ENCODE data around the gene SGCD. TPM values are rescaled to one million over a fixed set of nuclear protein-coding genes. Genes with fewer than 3 reads are reported as not detected.

SGCD gene
- total and polyA plus RNA-seq, 8 donors = 0.58 to 55.8 (median 2.8) TPM

- TF ChIP-seq POLR2AphosphoS5 (IDR thresholded peaks at IDR 0.05) (no peak), EP300 (IDR thresholded peaks at IDR 0.05) (no peak), CTCF (IDR thresholded peaks at IDR 0.05) (no peak), POLR2A (IDR thresholded peaks at IDR 0.05) (no peak)
- DNase-seq = no peak
- Histone ChIP-seq H3K27me3 (no peaks in the 10 kb centered on the region), H3K4me1 (peaks cover 0 to 20% (median 6%) of the 10 kb centered on the region in 4 donors), H3K27ac (peak overlapping the region in 1 of 5 donors; percentile 43), H3K4me3 (no peak overlapping the region), H3K36me3 (no peaks in the 10 kb centered on the region), H3K9me3 (peaks cover 0 to 15% (median 1%) of the 10 kb centered on the region in 4 donors)
- 72 to 82% (median 79%) methylated on average over 1 of the region's 1 CpG for WGBS, 5 donors
- intact Hi-C loops (cut with DNase I; ENCODE audit: low total_unique reads) = no loop called here
Measured at GRCh38 chr5:156393980-156394379, 67.0 kb downstream of the SGCD start.

GRCh38 chr5:156394642-156395305 lies 67.8 kb downstream of the SGCD start:
- H3K27ac ChIP-seq = peak overlapping the region; percentile 13 to 47 (median 31)
- H3K36me3 ChIP-seq = no peaks in the 10 kb centered on the region
- 56 to 73% (median 67%) methylated on average over 6 of the region's 6 CpGs for WGBS, 5 donors
- peaks cover 0 to 15% (median 1%) of the 10 kb centered on the region in 4 donors for H3K9me3 ChIP-seq
- TF ChIP-seq CTCF (IDR thresholded peaks at IDR 0.05) (no peak), EP300 (IDR thresholded peaks at IDR 0.05) (no peak), POLR2AphosphoS5 (IDR thresholded peaks at IDR 0.05) (no peak), POLR2A (IDR thresholded peaks at IDR 0.05) (no peak)
- peaks cover 0 to 28% (median 6%) of the 10 kb centered on the region in 4 donors for H3K4me1 ChIP-seq
- no peak for DNase-seq
- intact Hi-C loops (cut with DNase I; ENCODE audit: low total_unique reads) = no loop called here
- no peaks in the 10 kb centered on the region for H3K27me3 ChIP-seq
- no peak overlapping the region for H3K4me3 ChIP-seq

- Histone ChIP-seq H3K27ac (peak overlapping the region; percentile 13 to 47 (median 31)), H3K36me3 (no peaks in the 10 kb centered on the region), H3K4me1 (peaks cover 0 to 31% (median 6%) of the 10 kb centered on the region in 4 donors), H3K4me3 (no peak overlapping the region), H3K9me3 (peaks cover 0 to 15% (median 1%) of the 10 kb centered on the region in 4 donors), H3K27me3 (no peaks in the 10 kb centered on the region)
- 40 to 59% (median 44%) methylated on average over 2 of the region's 2 CpGs for WGBS, 5 donors
- no peak for DNase-seq
- intact Hi-C loops (cut with DNase I; ENCODE audit: low total_unique reads) = no loop called here
- TF ChIP-seq CTCF (IDR thresholded peaks at IDR 0.05) (no peak), POLR2AphosphoS5 (IDR thresholded peaks at IDR 0.05) (no peak), EP300 (IDR thresholded peaks at IDR 0.05) (no peak), POLR2A (IDR thresholded peaks at IDR 0.05) (no peak)
Measured at GRCh38 chr5:156395306-156395675, 68.3 kb downstream of the SGCD start.

GRCh38 chr5:156396063-156396829 lies 69.3 kb downstream of the SGCD start:
- Histone ChIP-seq H3K36me3 (no peaks in the 10 kb centered on the region), H3K4me3 (no peak overlapping the region), H3K4me1 (peaks cover 0 to 31% (median 6%) of the 10 kb centered on the region in 4 donors), H3K27ac (peak overlapping the region in 1 of 5 donors; percentile 43), H3K9me3 (peaks cover 0 to 15% (median 1%) of the 10 kb centered on the region in 4 donors), H3K27me3 (no peaks in the 10 kb centered on the region)
- TF ChIP-seq POLR2A (IDR thresholded peaks at IDR 0.05) = no peak
- no peak for TF ChIP-seq EP300 (IDR thresholded peaks at IDR 0.05)
- TF ChIP-seq CTCF (IDR thresholded peaks at IDR 0.05) = no peak
- TF ChIP-seq POLR2AphosphoS5 (IDR thresholded peaks at IDR 0.05) = no peak
- whole genome bisulfite sequencing, 5 donors = 59 to 71% (median 70%) methylated on average over 11 of the region's 11 CpGs
- peak in 1 of 2 donors; percentile 55 for DNase-seq
- intact Hi-C loops (cut with DNase I; ENCODE audit: low total_unique reads) = no loop called here

All from stomach (tissue), 9 donors.